Spleen (tissue), 11 donors: ENCODE results near the gene VRK1. TPM values are rescaled to one million over a fixed set of nuclear protein-coding genes. Genes with fewer than 3 reads are reported as not detected.

ENCODE experiments used
- DNase-seq: peaks from one replicate; pipeline ENCODE4 v3.0.0-alpha.2; 2020
- H3K27ac ChIP-seq, 8 donors: fragments of 200-600 bp; sonication (generic) in 7 of 8; 1 replicate in 4 of 8; 2 replicates in 4 of 8; pipeline versions ENCODE4 v1.5.0 to v1.8.0; 2016 to 2021; ENCODE audit warnings: inconsistent platforms in 4 of 8, mild to moderate bottlenecking in 4 of 8, moderate library complexity in 1 of 8
- H3K27me3 ChIP-seq, 7 donors: fragments of 200-600 bp; sonication (generic) in 6 of 7; replicated peaks in 1 of 7; 1 replicate in 4 of 7; 2 replicates in 3 of 7; pipeline versions ENCODE4 v1.5.0 to v1.8.0; 2016 to 2021; ENCODE audit warnings: inconsistent platforms in 3 of 7, mild to moderate bottlenecking in 1 of 7
- H3K36me3 ChIP-seq, 6 donors: fragments of 200-600 bp; sonication (generic) in 5 of 6; 1 replicate in 4 of 6; 2 replicates in 2 of 6; pipeline versions ENCODE4 v1.5.0 to v1.8.0; 2016 to 2021; ENCODE audit warnings: inconsistent platforms in 2 of 6
- H3K4me1 ChIP-seq, 6 donors: fragments of 200-600 bp; sonication (generic) in 5 of 6; 1 replicate in 3 of 6; 2 replicates in 3 of 6; pipeline versions ENCODE4 v1.5.0 to v1.8.0; 2016 to 2021; ENCODE audit warnings: inconsistent platforms in 3 of 6
- H3K4me3 ChIP-seq, 8 donors: fragments of 200-600 bp; sonication (generic) in 7 of 8; 1 replicate in 4 of 8; 2 replicates in 4 of 8; pipeline versions ENCODE4 v1.5.0 to v1.8.0; 2016 to 2021; ENCODE audit warnings: inconsistent platforms in 4 of 8, mild to moderate bottlenecking in 4 of 8, moderate library complexity in 2 of 8
- H3K9me3 ChIP-seq, 8 donors: fragments of 200-600 bp; sonication (generic) in 7 of 8; 1 replicate in 4 of 8; 2 replicates in 4 of 8; pipeline versions ENCODE4 v1.5.0 to v1.8.0; 2016 to 2021; ENCODE audit warnings: inconsistent platforms in 4 of 8
- CTCF ChIP-seq, 11 experiments: fragments of 200-600 bp in 7 of 11; fragments of 450-650 bp in 4 of 11; sonication (generic) in 4 of 11; IDR thresholded peaks in 8 of 11; conservative IDR thresholded peaks in 3 of 11; 1 replicate in 7 of 11; 2 replicates in 4 of 11; pipeline versions ENCODE4 v1.4.0 to v1.8.0; 2016 to 2021; ENCODE audit warnings: antibody characterized with exemption in 11 of 11, inconsistent platforms in 4 of 11, mild to moderate bottlenecking in 1 of 11
- POLR2A ChIP-seq, 3 donors: fragments of 450-650 bp; IDR thresholded peaks; one replicate each; pipeline ENCODE4 v1.5.1; 2017; ENCODE audit warnings: antibody characterized with exemption in 3 of 3, mild to moderate bottlenecking in 1 of 3
- POLR2AphosphoS5 ChIP-seq, 3 donors: sonication (generic); formaldehyde crosslinking; IDR thresholded peaks; one replicate each; pipeline ENCODE4 v1.5.1; 2017; ENCODE audit warnings: antibody characterized with exemption in 3 of 3
- WGBS, 5 donors: extraction: QIAGEN DNeasy Blood & Tissue Kit in 3 of 5; methylation state at CpG; one replicate each; pipeline versions ENCODE4 v1.1.5 to v1.1.7; 2013 to 2018; 5-methylcytosine and 5-hydroxymethylcytosine counted together
- intact Hi-C: fragments of 100-400 bp; cut with DNase I; formaldehyde crosslinking; loops from one replicate; pipeline ENCODE4 v1.15.0; 2023; ENCODE audit warnings: low total_unique reads
- polyA plus RNA-seq, 3 donors: library from polyadenylated mRNA; stranded (reverse); fragments of 200-250 nt; gene quantifications; one replicate each; pipeline ENCODE4 v1.2.1, GENCODE V29; 2013
- total RNA-seq, 7 donors: library from RNA; depleted of rRNA in 3 of 7; stranded (reverse); fragments of >200 nt in 3 of 7; fragmentation: NEBNext Ultra II Directional in 4 of 7; extraction: Animal tissue kit (Norgen Biotek cat#: 25700) in 4 of 7; gene quantifications; one replicate each; pipeline versions ENCODE4 v1.1.0 to v1.2.1, GENCODE V29; 2016 to 2021
- donor health status: healthy with polysubstance abuse.
- donor health status: DM: no; HTN: no; CAD: no; lungs with moderate emphysema.
- donor health status: DM: no; HTN: no; CAD: no.
- donor health status: Bipolar disorder and iron deficiency.
- donor health status: healthy.
- donor health status: DM: no; HTN: no; CAD: no.
- donor health status: DM: yes; HTN: yes; CAD: no.

The VRK1 gene
- total and polyA plus RNA-seq, 10 donors = 16.1 to 48.5 (median 29.4) TPM

- no peak for DNase-seq
- intact Hi-C loops = no loop called here
- WGBS, 5 donors = 70 to 89% (median 84%) methylated on average over 3 of the region's 3 CpGs
Observed at GRCh38 chr14:96780500-96780899, 16.7 kb upstream of the VRK1 start.

DNA sequence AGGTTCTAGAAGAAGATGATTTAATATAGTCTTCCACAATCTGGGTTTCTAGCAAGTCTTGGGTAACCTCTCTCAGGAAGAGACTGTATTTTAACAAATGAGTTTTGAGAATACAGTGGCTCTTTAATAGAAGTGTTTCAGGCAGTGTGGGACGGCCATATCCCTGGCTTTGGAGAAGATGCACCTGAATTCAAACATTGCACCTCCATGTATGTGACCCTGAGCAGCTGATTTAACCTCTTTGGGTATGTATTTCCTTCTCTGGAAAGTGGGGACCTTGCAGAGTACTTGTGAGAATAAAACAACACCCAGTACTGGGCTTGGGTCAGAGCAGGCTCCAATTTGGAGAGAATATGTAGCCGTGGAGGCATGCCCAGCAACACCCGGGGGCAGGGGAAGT, 15.8 kb upstream of the VRK1 start:
- WGBS, 5 donors = 78 to 85% (median 83%) methylated on average over 3 of the region's 3 CpGs
- intact Hi-C loops = no loop called here
- no peak for DNase-seq
- no peak overlapping the region for H3K27ac ChIP-seq
- TF ChIP-seq POLR2A (IDR thresholded peaks at IDR 0.05) (no peak), POLR2AphosphoS5 (IDR thresholded peaks at IDR 0.05) (no peak), CTCF (IDR thresholded peaks at IDR 0.05 in 8 of 11, conservative IDR thresholded peaks at IDR 0.05 in 3 of 11) (no peak)
- peaks cover 0 to 20% (median 0%) of the 10 kb centered on the region in 6 donors for H3K4me1 ChIP-seq
- no peaks in the 10 kb centered on the region for H3K36me3 ChIP-seq
- H3K4me3 ChIP-seq = no peak overlapping the region
- H3K9me3 ChIP-seq = no peaks in the 10 kb centered on the region
- peaks cover 0 to 5% (median 0%) of the 10 kb centered on the region in 7 donors for H3K27me3 ChIP-seq

More at GRCh38 chr14:96780500-96780899, 16.7 kb upstream of the VRK1 start:
- Histone ChIP-seq H3K9me3 (no peaks in the 10 kb centered on the region), H3K4me3 (no peak overlapping the region), H3K27ac (no peak overlapping the region), H3K27me3 (peaks cover 0 to 5% (median 0%) of the 10 kb centered on the region in 7 donors), H3K4me1 (peaks cover 0 to 20% (median 0%) of the 10 kb centered on the region in 6 donors), H3K36me3 (no peaks in the 10 kb centered on the region)
- TF ChIP-seq POLR2A (IDR thresholded peaks at IDR 0.05) = no peak
- no peak for TF ChIP-seq CTCF (IDR thresholded peaks at IDR 0.05 in 8 of 11, conservative IDR thresholded peaks at IDR 0.05 in 3 of 11)
- no peak for TF ChIP-seq POLR2AphosphoS5 (IDR thresholded peaks at IDR 0.05)

DNA sequence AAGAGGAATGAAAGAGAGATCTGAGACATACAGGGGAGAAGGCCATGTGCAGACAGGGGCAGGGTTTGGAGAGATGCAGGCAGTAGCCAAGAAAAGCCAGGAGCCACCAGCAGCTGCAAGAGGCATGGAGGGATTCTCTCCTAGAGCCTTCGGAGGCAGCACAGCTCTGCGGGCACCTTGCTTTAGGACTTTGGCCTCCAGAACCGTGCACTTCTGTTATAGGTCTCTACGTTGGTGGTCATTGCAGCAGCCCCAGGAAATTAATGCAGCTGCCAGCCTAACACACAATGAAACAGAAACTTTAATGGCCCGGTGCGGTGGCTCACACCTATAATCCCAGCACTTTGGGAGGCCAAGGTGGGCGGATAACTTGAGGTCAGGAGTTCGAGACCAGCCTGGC, 14.7 kb upstream of the VRK1 start:
- DNase-seq = no peak
- WGBS, 5 donors = 83 to 94% (median 84%) methylated on average over 8 of the region's 8 CpGs

More for the DNA sequence above, 14.7 kb upstream of the VRK1 start:
- intact Hi-C loops = no loop called here
- H3K36me3 ChIP-seq = no peaks in the 10 kb centered on the region
- no peaks in the 10 kb centered on the region for H3K9me3 ChIP-seq
- H3K4me3 ChIP-seq = no peak overlapping the region
- peak overlapping the region in 1 of 8 donors; percentile 75 for H3K27ac ChIP-seq
- H3K27me3 ChIP-seq = peaks cover 0 to 5% (median 0%) of the 10 kb centered on the region in 7 donors
- TF ChIP-seq POLR2A (IDR thresholded peaks at IDR 0.05) = no peak
- no peak for TF ChIP-seq CTCF (IDR thresholded peaks at IDR 0.05 in 8 of 11, conservative IDR thresholded peaks at IDR 0.05 in 3 of 11)
- no peak for TF ChIP-seq POLR2AphosphoS5 (IDR thresholded peaks at IDR 0.05)
- peaks cover 0 to 20% (median 0%) of the 10 kb centered on the region in 6 donors for H3K4me1 ChIP-seq
